Endothelial cell of umbilical vein (primary cell): ENCODE results near the gene LYZL1.
"Not testable (repeated sequence)": the region's sequence is repeated elsewhere in the genome, so short reads cannot be mapped to it uniquely, and the experiment has no call there.

Source experiments
- CTCF ChIP-seq, 2 donors: IDR thresholded peaks; 1 replicate in 1 of 2; 2 replicates in 1 of 2; pipeline ENCODE4 v1.5.1; 2011; ENCODE audit warnings: low read length in 2 of 2, mild to moderate bottlenecking in 2 of 2, moderate library complexity in 2 of 2, control low read depth in 1 of 2, inconsistent platforms in 1 of 2, low read depth in 1 of 2; ENCODE audit not compliant: insufficient read depth in 1 of 2; ENCODE audit errors: extremely low read depth in 1 of 2
- EZH2 ChIP-seq: IDR thresholded peaks from 2 replicates; pipeline ENCODE4 v1.6.1; 2012; ENCODE audit warnings: borderline replicate concordance, low read depth, mild to moderate bottlenecking, moderate library complexity, low read length, inconsistent platforms; ENCODE audit not compliant: severe bottlenecking
- JUN ChIP-seq: IDR thresholded peaks from 2 replicates; pipeline ENCODE4 v1.6.1; 2011; ENCODE audit warnings: borderline replicate concordance, low read depth; ENCODE audit not compliant: insufficient read length, insufficient read depth
- MAX ChIP-seq: IDR thresholded peaks from 2 replicates; pipeline ENCODE4 v1.6.1; 2011; ENCODE audit not compliant: insufficient read depth, insufficient read length
- MYC ChIP-seq: IDR thresholded peaks from one replicate; pipeline ENCODE4 v1.6.1; 2011; ENCODE audit warnings: mild to moderate bottlenecking, low read depth, low read length
- POLR2A ChIP-seq: IDR thresholded peaks from 2 replicates; pipeline ENCODE4 v1.6.1; 2012; ENCODE audit warnings: low read depth, mild to moderate bottlenecking, control low read depth, low read length
- POLR2AphosphoS5 ChIP-seq: IDR thresholded peaks from 2 replicates; pipeline ENCODE4 v1.6.1; 2012; ENCODE audit warnings: low read depth, mild to moderate bottlenecking, control low read depth, low read length, moderate library complexity; ENCODE audit not compliant: insufficient read depth

- not testable (repeated sequence) for TF ChIP-seq EZH2; CTCF (IDR thresholded peaks at IDR 0.05; ENCODE audit: extremely low read depth in 1 of 2, insufficient read depth in 1 of 2, low read depth in 1 of 2, low read length in 2 of 2); POLR2A; MYC; POLR2AphosphoS5; MAX; JUN
Measured at GRCh38 chr10:29310463-29310862, 21.6 kb downstream of the LYZL1 start.
